Activated CD8-positive, alpha-beta T cell treated with anti-CD3 and anti-CD28 coated beads for 36 hours (primary cell): ENCODE data around the gene GSTT2B. TPM values are rescaled to one million over a fixed set of nuclear protein-coding genes. Genes with fewer than 3 reads are reported as not detected.

ENCODE experiments used
- ATAC-seq: fragments of 200-7000 bp; cut with Tn5 transposase; one replicate; pipeline ENCODE4 v1.10.0; 2021; ENCODE audit warnings: mild to moderate bottlenecking, moderate library complexity
- CTCF ChIA-PET: fragments of 350-600 bp; sonication (Branson Sonifier 250); formaldehyde crosslinking; loops from one replicate; lab custom pipeline; 2021; ENCODE audit warnings: antibody characterized with exemption; lab: Charles Lee
- POLR2A ChIA-PET: fragments of 350-600 bp; sonication (Branson Sonifier 250); formaldehyde crosslinking; loops from one replicate; lab custom pipeline; 2021; ENCODE audit warnings: antibody characterized with exemption; lab: Charles Lee
- DNase-seq: peaks from one replicate; pipeline ENCODE4 v3.0.0-alpha.2; 2020
- H3K27ac Mint-ChIP-seq: one replicate; pipeline ENCODE4 v1.8.0; 2021; ENCODE audit warnings: mild to moderate bottlenecking, mixed read lengths
- H3K27me3 Mint-ChIP-seq: one replicate; pipeline ENCODE4 v1.8.0; 2021; ENCODE audit warnings: mixed read lengths
- H3K36me3 Mint-ChIP-seq: one replicate; pipeline ENCODE4 v1.8.0; 2021; ENCODE audit warnings: low read depth, mixed read lengths
- H3K4me1 Mint-ChIP-seq: one replicate; pipeline ENCODE4 v1.8.0; 2021; ENCODE audit warnings: low read depth, mixed read lengths
- H3K4me3 Mint-ChIP-seq: one replicate; pipeline ENCODE4 v1.8.0; 2021; ENCODE audit warnings: mild to moderate bottlenecking, moderate library complexity, mixed read lengths
- H3K9me3 Mint-ChIP-seq: one replicate; pipeline ENCODE4 v1.8.0; 2021; ENCODE audit warnings: mixed read lengths
- intact Hi-C: fragments of 100-400 bp; cut with micrococcal nuclease; formaldehyde crosslinking; loops from one replicate; pipeline ENCODE4 v1.10.0; 2022
- total RNA-seq, 2 experiments: library from RNA; stranded (reverse); gene quantifications; one replicate each; pipeline ENCODE4 v1.2.3, GENCODE V29; 2021
- TF ChIP-seq, protein P1 (sequence below): fragments of 200-600 bp; IDR thresholded peaks from one replicate; pipeline ENCODE4 v1.8.0; 2022; ENCODE audit warnings: antibody characterized with exemption, mild to moderate bottlenecking

The GSTT2B gene
- total RNA-seq, 2 experiments from 2014 or later: not detected

DNA sequence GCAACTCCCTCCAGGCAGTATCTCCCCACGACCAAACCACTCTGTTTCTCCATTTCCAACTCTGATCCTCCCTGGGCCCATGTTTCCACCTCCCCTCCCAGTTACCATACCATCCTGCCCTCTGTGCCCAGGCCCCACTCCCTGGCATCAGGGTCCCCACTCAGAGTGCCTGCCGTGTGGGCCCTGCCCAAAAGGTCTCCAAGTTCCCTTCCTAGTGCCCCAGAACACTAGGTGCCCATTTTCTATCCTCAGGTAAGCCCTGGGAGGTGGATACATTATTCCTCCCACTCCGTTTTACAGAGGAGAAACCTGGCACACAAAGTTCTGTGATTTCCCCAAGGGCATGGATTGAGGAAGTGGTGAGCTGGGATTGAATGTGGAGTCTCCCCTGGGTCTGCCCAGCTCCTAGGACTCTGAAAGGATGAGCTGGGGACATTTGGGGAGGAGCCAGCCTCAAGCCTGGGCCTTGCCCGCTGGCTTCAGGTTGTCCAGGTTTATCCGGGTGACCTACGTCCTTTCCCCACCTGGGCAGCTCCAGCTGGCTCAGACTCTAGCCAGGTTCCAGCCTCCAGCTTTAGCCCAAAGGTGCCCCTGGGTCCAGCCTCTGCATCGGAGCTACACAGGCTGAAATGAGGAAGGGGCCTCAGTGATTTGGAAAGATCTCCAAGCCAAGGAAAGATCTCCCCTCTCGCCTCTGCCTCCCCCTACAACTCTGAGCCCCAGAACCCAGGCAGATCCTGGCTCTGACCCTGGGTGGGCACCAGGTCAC is 46.4 kb upstream of the GSTT2B start:
- Mint-ChIP-seq H3K4me3 (no peak overlapping the region), H3K27me3 (no peaks in the 10 kb centered on the region), H3K9me3 (no peaks in the 10 kb centered on the region), H3K36me3 (peaks cover 5% of the 10 kb centered on the region), H3K27ac (no peak overlapping the region), H3K4me1 (peaks cover 9% of the 10 kb centered on the region)
- CTCF ChIA-PET: no interaction called here
- ATAC-seq (no peak), DNase-seq (no peak)
- POLR2A ChIA-PET: interaction anchor here (1.1 kb wide), 1 partner anchor 113 kb away, joined by 4 read pairs; no protein-coding TSS in a partner anchor
- intact Hi-C loops: no loop called here
- TF ChIP-seq, protein P1, sequence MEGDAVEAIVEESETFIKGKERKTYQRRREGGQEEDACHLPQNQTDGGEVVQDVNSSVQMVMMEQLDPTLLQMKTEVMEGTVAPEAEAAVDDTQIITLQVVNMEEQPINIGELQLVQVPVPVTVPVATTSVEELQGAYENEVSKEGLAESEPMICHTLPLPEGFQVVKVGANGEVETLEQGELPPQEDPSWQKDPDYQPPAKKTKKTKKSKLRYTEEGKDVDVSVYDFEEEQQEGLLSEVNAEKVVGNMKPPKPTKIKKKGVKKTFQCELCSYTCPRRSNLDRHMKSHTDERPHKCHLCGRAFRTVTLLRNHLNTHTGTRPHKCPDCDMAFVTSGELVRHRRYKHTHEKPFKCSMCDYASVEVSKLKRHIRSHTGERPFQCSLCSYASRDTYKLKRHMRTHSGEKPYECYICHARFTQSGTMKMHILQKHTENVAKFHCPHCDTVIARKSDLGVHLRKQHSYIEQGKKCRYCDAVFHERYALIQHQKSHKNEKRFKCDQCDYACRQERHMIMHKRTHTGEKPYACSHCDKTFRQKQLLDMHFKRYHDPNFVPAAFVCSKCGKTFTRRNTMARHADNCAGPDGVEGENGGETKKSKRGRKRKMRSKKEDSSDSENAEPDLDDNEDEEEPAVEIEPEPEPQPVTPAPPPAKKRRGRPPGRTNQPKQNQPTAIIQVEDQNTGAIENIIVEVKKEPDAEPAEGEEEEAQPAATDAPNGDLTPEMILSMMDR: no peak

DNA sequence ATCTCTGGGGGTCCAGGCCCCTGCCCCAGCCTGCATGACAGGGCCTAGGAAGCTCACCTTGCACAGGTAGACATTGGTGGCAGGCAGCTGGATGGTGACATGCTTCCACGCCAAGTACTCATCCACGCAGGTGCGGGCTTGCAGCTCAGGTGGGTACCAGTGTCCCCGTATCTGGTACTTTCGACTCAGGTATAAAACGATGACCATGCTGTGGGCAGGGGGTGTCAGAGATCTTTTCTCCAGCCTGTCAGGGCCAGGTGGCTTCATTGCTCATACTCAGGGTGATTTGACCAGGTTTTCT is 45.9 kb upstream of the GSTT2B start:
- Mint-ChIP-seq H3K4me3 (no peak overlapping the region), H3K27me3 (no peaks in the 10 kb centered on the region), H3K27ac (no peak overlapping the region), H3K4me1 (peaks cover 6% of the 10 kb centered on the region), H3K9me3 (no peaks in the 10 kb centered on the region), H3K36me3 (peaks cover 3% of the 10 kb centered on the region)
- intact Hi-C loops: no loop called here
- TF ChIP-seq, protein P1: no peak
- ATAC-seq (no peak), DNase-seq (no peak)
- CTCF ChIA-PET: no interaction called here
- POLR2A ChIA-PET: interaction anchor here (1.1 kb wide), 1 partner anchor 112 kb away, joined by 4 read pairs; no protein-coding TSS in a partner anchor

DNA sequence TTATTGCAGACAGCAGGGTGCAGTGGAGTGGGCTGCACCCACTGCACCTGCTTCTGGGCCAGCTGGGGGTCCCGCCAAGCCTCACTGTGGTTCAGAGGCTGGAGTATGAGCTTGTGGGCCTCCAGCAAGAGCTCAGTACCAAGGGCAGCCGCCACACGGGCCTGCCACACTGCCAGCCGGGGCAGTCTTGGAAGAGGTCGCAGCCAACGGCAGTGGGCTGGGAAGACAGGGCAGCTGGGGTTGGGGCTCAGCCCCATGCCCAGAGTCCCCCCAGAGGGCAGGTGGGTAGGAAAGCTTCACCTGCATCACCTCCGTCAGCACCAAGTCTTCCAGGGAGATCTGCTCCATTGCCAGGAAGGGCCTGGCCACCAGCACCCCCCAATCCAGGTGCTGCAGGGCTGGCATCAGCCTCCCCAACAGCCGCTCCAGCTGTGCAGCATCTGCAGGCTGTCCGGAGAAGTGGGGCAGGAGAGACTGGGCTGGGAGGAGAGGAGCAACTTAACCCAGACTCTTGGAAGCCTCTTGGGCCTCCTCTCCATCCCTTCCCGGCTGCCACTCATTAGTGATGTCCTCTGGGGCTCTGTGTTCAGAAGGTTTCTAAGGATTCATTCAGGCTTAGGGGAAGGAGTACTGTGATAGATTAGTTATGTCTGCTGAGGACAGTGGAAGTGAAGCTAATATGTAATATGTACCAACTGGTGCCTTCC is 45.4 kb upstream of the GSTT2B start:
- intact Hi-C loops: no loop called here
- H3K36me3 Mint-ChIP-seq: peaks cover 3% of the 10 kb centered on the region
- ChIA-PET CTCF (no interaction called here), POLR2A (interaction anchor here (1.1 kb wide), 1 partner anchor 112 kb away, joined by 4 read pairs; no protein-coding TSS in a partner anchor)
- no peaks in the 10 kb centered on the region for H3K9me3 Mint-ChIP-seq
- no peaks in the 10 kb centered on the region for H3K27me3 Mint-ChIP-seq
- H3K4me3 Mint-ChIP-seq: no peak overlapping the region
- DNase-seq (no peak), ATAC-seq (no peak)
- TF ChIP-seq, protein P1: no peak
- peaks cover 6% of the 10 kb centered on the region for H3K4me1 Mint-ChIP-seq
- H3K27ac Mint-ChIP-seq: no peak overlapping the region

DNA sequence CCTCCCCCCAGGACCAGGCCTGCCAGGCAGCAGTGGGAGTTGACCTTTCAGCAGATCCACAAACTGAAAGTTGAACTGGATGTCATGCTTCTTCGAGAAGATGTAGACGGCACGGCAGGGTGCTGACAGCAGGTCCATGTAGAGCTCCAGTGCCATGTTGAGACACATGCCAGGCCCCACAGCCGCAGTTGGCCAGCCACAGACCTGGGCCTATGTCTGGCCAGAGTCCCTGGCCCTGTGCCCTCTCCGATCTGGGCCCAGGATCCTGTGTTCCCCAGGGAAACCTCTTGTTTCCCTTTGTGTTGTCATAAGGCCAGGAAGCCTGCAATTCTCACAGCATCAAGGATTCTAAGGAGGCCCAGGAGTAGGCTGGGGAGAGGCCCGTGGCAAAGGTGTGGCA is 44.2 kb upstream of the GSTT2B start, which contains the start of gene GSTT4:
TSS of gene GSTT4 (minus strand) at position 253 of the 400 bp plus-strand sequence. CDS start at position 156, 97 bp downstream.
- Mint-ChIP-seq H3K4me1 (peaks cover 1% of the 10 kb centered on the region), H3K9me3 (no peaks in the 10 kb centered on the region), H3K36me3 (no peaks in the 10 kb centered on the region), H3K27me3 (no peaks in the 10 kb centered on the region), H3K27ac (no peak within 1 kb of the TSS), H3K4me3 (no peak within 1 kb of the TSS)
- intact Hi-C loops: no loop called here
- ChIA-PET CTCF (no interaction called here), POLR2A (no interaction called here)
- ATAC-seq: no peak
- TF ChIP-seq, protein P1: no peak
- no peak for DNase-seq

DNA sequence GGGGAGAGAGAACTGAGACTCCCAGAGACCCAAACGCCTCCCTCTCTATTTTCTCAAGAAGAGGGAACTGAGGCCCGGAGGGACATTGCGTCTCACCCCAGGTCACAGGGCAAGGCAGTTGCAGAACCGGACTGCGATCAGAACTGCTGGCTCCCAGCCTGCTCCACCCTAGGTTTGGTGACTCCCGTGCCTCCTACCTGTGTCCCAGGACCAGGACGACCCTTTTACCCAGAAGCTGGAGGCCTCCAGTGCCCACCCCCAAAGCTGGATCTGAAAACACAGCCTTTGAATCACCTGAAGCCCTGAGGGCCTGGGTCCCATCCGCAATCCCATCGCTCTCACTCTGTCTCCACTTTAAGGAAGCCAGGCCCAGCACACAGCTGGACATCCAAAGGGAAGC is 42.9 kb upstream of the GSTT2B start:
- Mint-ChIP-seq H3K27ac (no peak overlapping the region), H3K4me1 (no peaks in the 10 kb centered on the region), H3K9me3 (no peaks in the 10 kb centered on the region), H3K36me3 (no peaks in the 10 kb centered on the region), H3K27me3 (no peaks in the 10 kb centered on the region), H3K4me3 (no peak overlapping the region)
- DNase-seq (no peak), ATAC-seq (no peak)
- ChIA-PET POLR2A (interaction anchor here (1.4 to 1.5 kb wide), 2 partner anchors 9 kb away, joined by 3 to 4 read pairs; no protein-coding TSS in a partner anchor), CTCF (interaction anchor here (1.5 kb wide), 2 partner anchors 48 to 171 kb away, joined by 4 to 6 read pairs; no protein-coding TSS in a partner anchor)
- intact Hi-C loops: no loop called here
- TF ChIP-seq, protein P1: no peak
